A673 (cell line): Measurements from ENCODE around the gene ZNF385C. TPM values are rescaled to one million over a fixed set of nuclear protein-coding genes. Genes with fewer than 3 reads are reported as not detected.

Experiments
- BruUV-seq: library from RNA; stranded (reverse); fragments of 400-500 nt; replicated peaks from 2 replicates; lab custom pipeline; 2021; lab: Mats Ljungman, UMichigan
- CTCF ChIA-PET: fragments of 300-600 bp; sonication (Branson Sonifier 250); formaldehyde crosslinking; loops from one replicate; lab custom pipeline; 2022; ENCODE audit warnings: antibody characterized with exemption; lab: Charles Lee
- POLR2A ChIA-PET: fragments of 300-600 bp; sonication (Branson Sonifier 250); formaldehyde crosslinking; loops from one replicate; lab custom pipeline; 2022; ENCODE audit warnings: antibody characterized with exemption; ENCODE audit not compliant: low non-redundant PET; lab: Charles Lee
- DNase-seq: peaks from one replicate; pipeline ENCODE4 v3.0.0-alpha.2; 2015; ENCODE audit warnings: low spot score
- H3K27ac ChIP-seq: fragments of 200-600 bp; sonication (generic); 2 replicates; pipeline ENCODE4 v1.5.1; 2016; ENCODE audit warnings: mixed run types, low read depth, mild to moderate bottlenecking, mixed read lengths, antibody characterized with exemption, low read length; ENCODE audit not compliant: poor library complexity, severe bottlenecking
- H3K27me3 ChIP-seq: fragments of 200-600 bp; sonication (generic); replicated peaks from 2 replicates; pipeline ENCODE4 v1.6.1; 2017; ENCODE audit warnings: mixed run types, low read depth, mild to moderate bottlenecking, mixed read lengths, antibody characterized with exemption, low read length; ENCODE audit not compliant: insufficient read depth, poor library complexity
- H3K36me3 ChIP-seq: fragments of 200-600 bp; sonication (generic); 2 replicates; pipeline ENCODE4 v1.6.1; 2016; ENCODE audit warnings: mixed run types, mild to moderate bottlenecking, mixed read lengths, antibody characterized with exemption, low read length; ENCODE audit not compliant: insufficient read depth, poor library complexity, severe bottlenecking
- H3K4me1 ChIP-seq: fragments of 200-600 bp; sonication (generic); 2 replicates; pipeline ENCODE4 v1.6.1; 2017; ENCODE audit warnings: mixed run types, mild to moderate bottlenecking, mixed read lengths, antibody characterized with exemption, low read length; ENCODE audit not compliant: insufficient read depth, poor library complexity, severe bottlenecking
- H3K4me3 ChIP-seq: fragments of 200-600 bp; sonication (generic); 2 replicates; pipeline ENCODE4 v1.5.1; 2016; ENCODE audit warnings: low read depth, mixed run types, mild to moderate bottlenecking, mixed read lengths, low read length; ENCODE audit not compliant: poor library complexity, severe bottlenecking
- H3K9me3 ChIP-seq: fragments of 200-600 bp; sonication (generic); 2 replicates; pipeline ENCODE4 v1.6.1; 2016; ENCODE audit warnings: mixed run types, low read depth, mild to moderate bottlenecking, mixed read lengths, antibody characterized with exemption, low read length; ENCODE audit not compliant: poor library complexity, severe bottlenecking
- EZH2 ChIP-seq: fragments of 200-600 bp; sonication (generic); IDR thresholded peaks from 2 replicates; pipeline ENCODE4 v1.6.1; 2017; ENCODE audit warnings: borderline replicate concordance, low read depth, mild to moderate bottlenecking, mixed read lengths, antibody characterized with exemption, low read length; ENCODE audit not compliant: poor library complexity, severe bottlenecking
- intact Hi-C: fragments of 100-400 bp; cut with micrococcal nuclease; formaldehyde crosslinking; loops from one replicate; pipeline ENCODE4 v1.10.0; 2022; ENCODE audit not compliant: unreplicated experiment
- total RNA-seq: library from RNA; stranded (reverse); gene quantifications from 2 replicates; pipeline ENCODE4 v1.2.3, GENCODE V29; 2021
- TF ChIP-seq, protein P1 (sequence below): fragments of 300-800, 200-600 bp; sonication (generic); conservative IDR thresholded peaks from 2 replicates; pipeline ENCODE4 v1.5.1; 2017; ENCODE audit warnings: low read depth, mild to moderate bottlenecking, antibody characterized with exemption, low read length, moderate library complexity, mixed read lengths

ZNF385C gene
- total RNA-seq, 1 experiment from 2014 or later, result 0.17 TPM

DNA sequence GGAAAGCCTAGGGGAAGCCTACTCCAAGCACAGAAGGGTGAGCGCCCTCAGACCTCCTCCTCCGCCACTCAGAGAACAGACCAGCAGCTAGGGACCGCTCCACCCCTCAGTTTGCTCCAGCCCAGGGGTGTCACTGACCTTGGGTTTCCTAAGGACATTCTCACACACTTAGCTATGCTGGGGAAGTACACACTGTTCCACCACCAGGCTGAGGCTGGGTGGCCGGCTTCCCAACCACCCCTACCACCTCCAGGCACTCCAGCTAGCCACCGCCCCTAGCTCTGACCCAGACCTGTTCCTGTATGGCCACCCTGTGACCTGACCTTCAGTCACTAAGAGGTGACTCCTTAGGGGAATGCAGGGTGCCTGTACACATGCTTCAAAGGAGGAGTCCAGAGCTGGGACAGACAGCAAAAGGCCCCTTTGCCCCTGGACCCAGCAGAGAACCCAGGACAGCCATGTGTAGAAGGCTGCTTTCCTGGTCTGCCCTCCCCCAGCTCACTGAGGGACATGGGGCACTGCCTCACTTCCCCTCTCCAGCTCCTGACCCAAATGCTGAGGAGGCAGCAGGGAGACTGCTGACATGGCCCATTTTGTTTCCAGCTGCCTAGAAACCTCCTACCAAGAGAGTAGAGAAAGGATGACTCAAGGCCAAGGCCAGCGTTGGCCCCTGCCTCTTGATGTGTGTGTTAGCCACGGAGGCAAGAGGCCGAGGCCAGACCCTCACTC, 31.0 kb upstream of the ZNF385C start:
- Histone ChIP-seq H3K36me3 (no peaks in the 10 kb centered on the region), H3K4me3 (no peak overlapping the region), H3K27ac (no peak overlapping the region), H3K27me3 (no peaks in the 10 kb centered on the region), H3K4me1 (no peaks in the 10 kb centered on the region), H3K9me3 (no peaks in the 10 kb centered on the region)
- TF ChIP-seq, protein P1, sequence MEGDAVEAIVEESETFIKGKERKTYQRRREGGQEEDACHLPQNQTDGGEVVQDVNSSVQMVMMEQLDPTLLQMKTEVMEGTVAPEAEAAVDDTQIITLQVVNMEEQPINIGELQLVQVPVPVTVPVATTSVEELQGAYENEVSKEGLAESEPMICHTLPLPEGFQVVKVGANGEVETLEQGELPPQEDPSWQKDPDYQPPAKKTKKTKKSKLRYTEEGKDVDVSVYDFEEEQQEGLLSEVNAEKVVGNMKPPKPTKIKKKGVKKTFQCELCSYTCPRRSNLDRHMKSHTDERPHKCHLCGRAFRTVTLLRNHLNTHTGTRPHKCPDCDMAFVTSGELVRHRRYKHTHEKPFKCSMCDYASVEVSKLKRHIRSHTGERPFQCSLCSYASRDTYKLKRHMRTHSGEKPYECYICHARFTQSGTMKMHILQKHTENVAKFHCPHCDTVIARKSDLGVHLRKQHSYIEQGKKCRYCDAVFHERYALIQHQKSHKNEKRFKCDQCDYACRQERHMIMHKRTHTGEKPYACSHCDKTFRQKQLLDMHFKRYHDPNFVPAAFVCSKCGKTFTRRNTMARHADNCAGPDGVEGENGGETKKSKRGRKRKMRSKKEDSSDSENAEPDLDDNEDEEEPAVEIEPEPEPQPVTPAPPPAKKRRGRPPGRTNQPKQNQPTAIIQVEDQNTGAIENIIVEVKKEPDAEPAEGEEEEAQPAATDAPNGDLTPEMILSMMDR, result no peak
- no peak for TF ChIP-seq EZH2
- DNase-seq, result no peak
- BruUV-seq, result no TSS peak
- ChIA-PET POLR2A (no interaction called here), CTCF (no interaction called here)
- intact Hi-C loops, result no loop called here

DNA sequence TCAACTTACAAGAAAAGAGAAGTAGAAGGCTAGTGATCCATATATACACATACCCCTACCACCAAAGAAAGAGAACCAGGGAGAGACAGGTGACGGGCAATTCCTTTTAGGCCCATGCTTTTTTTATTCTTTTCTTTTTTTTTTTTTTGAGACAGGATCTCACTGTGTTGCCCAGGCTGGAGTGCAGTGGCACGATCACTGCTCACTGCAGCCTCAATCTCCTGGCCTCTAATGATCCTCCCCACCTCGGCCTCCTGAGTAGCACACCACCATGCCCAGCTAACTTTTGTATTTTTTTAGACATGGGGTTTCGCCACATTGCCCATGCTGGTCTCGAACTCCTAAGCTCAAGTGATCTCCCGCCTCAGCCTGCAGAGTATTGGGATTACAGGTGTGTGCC, 29.1 kb upstream of the ZNF385C start:
- no peaks in the 10 kb centered on the region for H3K27me3 ChIP-seq
- H3K4me3 ChIP-seq, result no peak overlapping the region
- H3K9me3 ChIP-seq, result no peaks in the 10 kb centered on the region
- H3K4me1 ChIP-seq, result no peaks in the 10 kb centered on the region
- ChIA-PET POLR2A (no interaction called here), CTCF (no interaction called here)
- no peak overlapping the region for H3K27ac ChIP-seq
- TF ChIP-seq EZH2, result no peak
- TF ChIP-seq, protein P1, result no peak
- BruUV-seq, result no TSS peak
- no peak for DNase-seq
- no peaks in the 10 kb centered on the region for H3K36me3 ChIP-seq
- intact Hi-C loops, result no loop called here

DNA sequence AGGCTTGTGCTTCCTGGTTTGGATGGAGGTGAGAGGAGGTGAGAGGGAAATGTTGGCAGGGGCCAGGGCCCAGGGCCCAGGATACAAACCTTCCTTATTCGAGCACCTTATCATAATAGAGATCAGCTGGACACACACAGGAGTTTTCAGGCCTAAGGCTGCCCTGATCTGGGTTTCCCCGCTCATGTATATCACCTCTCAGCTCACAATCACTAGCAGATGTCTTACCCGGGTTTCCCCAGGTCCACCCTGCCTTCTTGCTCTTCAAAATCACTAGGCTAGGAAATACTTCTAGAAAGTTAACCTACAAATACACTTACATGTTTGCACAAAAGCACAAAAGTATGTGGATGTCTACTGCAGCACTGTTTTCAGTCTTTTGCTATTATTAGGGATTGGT, 28.6 kb upstream of the ZNF385C start:
- H3K36me3 ChIP-seq, result no peaks in the 10 kb centered on the region
- H3K27ac ChIP-seq, result no peak overlapping the region
- POLR2A ChIA-PET, result no interaction called here
- BruUV-seq, result no TSS peak
- H3K4me1 ChIP-seq, result no peaks in the 10 kb centered on the region
- H3K9me3 ChIP-seq, result no peaks in the 10 kb centered on the region
- CTCF ChIA-PET, result no interaction called here
- H3K4me3 ChIP-seq, result no peak overlapping the region
- intact Hi-C loops, result no loop called here
- no peak for DNase-seq
- no peaks in the 10 kb centered on the region for H3K27me3 ChIP-seq
- no peak for TF ChIP-seq EZH2
- TF ChIP-seq, protein P1, result no peak
